GM12878 (cell line): ENCODE results near the gene USP27X. TPM values are rescaled to one million over a fixed set of nuclear protein-coding genes. Genes with fewer than 3 reads are reported as not detected.

ENCODE experiments used
- ATAC-seq: fragments of 200-7000 bp; cut with Tn5 transposase; 3 replicates; pipeline ENCODE4 v1.9.1; 2020; ENCODE audit warnings: mild to moderate bottlenecking, moderate library complexity
- BruUV-seq: library from RNA; stranded (reverse); fragments of 400-500 nt; replicated peaks from 2 replicates; lab custom pipeline; 2021; lab: Mats Ljungman, UMichigan
- CTCF ChIA-PET: fragments of 300-600 bp; sonication (Branson Sonifier 250); formaldehyde crosslinking; extraction: SDS; loops from one replicate; lab custom pipeline; 2021; ENCODE audit warnings: inconsistent platforms; lab: Yijun Ruan, JAX
- POLR2A ChIA-PET: fragments of 350-600 bp; formaldehyde crosslinking; extraction: SDS; loops from one replicate; lab custom pipeline; 2021; ENCODE audit warnings: inconsistent platforms; lab: Charles Lee
- RAD21 ChIA-PET: fragments of 300-600 bp; sonication (Branson Sonifier 250); formaldehyde crosslinking; loops from one replicate; lab custom pipeline; 2023; ENCODE audit warnings: antibody characterized with exemption; ENCODE audit not compliant: unreplicated experiment; lab: Charles Lee
- SMC1A ChIA-PET: fragments of 300-600 bp; sonication (Branson Sonifier 250); formaldehyde crosslinking; loops from one replicate; lab custom pipeline; 2023; ENCODE audit not compliant: unreplicated experiment, uncharacterized antibody; lab: Charles Lee
- DNase-seq: peaks from one replicate; pipeline ENCODE4 v3.0.0-alpha.2; 2011; ENCODE audit warnings: low read depth, low spot score
- FAIRE-seq: peaks from 3 replicates; lab custom pipeline; 2011; peaks lifted over from hg19 to GRCh38; lab: Jason Lieb, UNC
- H2AFZ ChIP-seq: 2 replicates; pipeline ENCODE4 v1.6.0; 2011; ENCODE audit warnings: low read depth, low read length, control low read depth; ENCODE audit not compliant: control insufficient read depth
- H3K27ac ChIP-seq: 2 replicates; pipeline ENCODE4 v1.5.1; 2011; ENCODE audit warnings: control low read depth; ENCODE audit not compliant: control insufficient read depth, insufficient read depth
- H3K27me3 ChIP-seq, 2 experiments: replicated peaks in 1 of 2; 2 replicates each; pipeline versions ENCODE4 v1.6.0 to v1.6.1; 2011; ENCODE audit warnings: low read length in 1 of 2; ENCODE audit not compliant: control insufficient read depth in 2 of 2, insufficient read depth in 2 of 2
- H3K36me3 ChIP-seq, 2 experiments: 2 replicates each; pipeline ENCODE4 v1.5.1; 2011; ENCODE audit warnings: low read length in 1 of 2; ENCODE audit not compliant: control insufficient read depth in 2 of 2, insufficient read depth in 2 of 2
- H3K4me1 ChIP-seq: 2 replicates; pipeline ENCODE4 v1.6.1; 2011; ENCODE audit warnings: mild to moderate bottlenecking, low read length, moderate library complexity, mixed read lengths; ENCODE audit not compliant: control insufficient read depth, insufficient read depth
- H3K4me2 ChIP-seq: 2 replicates; pipeline ENCODE4 v1.6.0; 2011; ENCODE audit warnings: control low read depth; ENCODE audit not compliant: control insufficient read depth, insufficient read depth
- H3K4me3 ChIP-seq: fragments of 200-600 bp; sonication (generic); 2 replicates; pipeline ENCODE4 v1.5.1; 2016
- H3K79me2 ChIP-seq: 2 replicates; pipeline ENCODE4 v1.6.0; 2011; ENCODE audit warnings: low read length; ENCODE audit not compliant: control insufficient read depth, insufficient read depth
- H3K9ac ChIP-seq: 2 replicates; pipeline ENCODE4 v1.8.0; 2011; ENCODE audit warnings: low read length, control low read depth, mixed read lengths; ENCODE audit not compliant: control insufficient read depth, insufficient read depth
- H3K9me3 ChIP-seq: replicated peaks from 3 replicates; pipeline ENCODE4 v1.5.1; 2011; ENCODE audit warnings: mild to moderate bottlenecking, low read length; ENCODE audit not compliant: control insufficient read depth, insufficient read depth
- H4K20me1 ChIP-seq: 2 replicates; pipeline ENCODE4 v1.6.0; 2011; ENCODE audit not compliant: control insufficient read depth, insufficient read depth
- ATF7 ChIP-seq: fragments of 450-650 bp; IDR thresholded peaks from 2 replicates; pipeline ENCODE4 v1.6.1; 2016; ENCODE audit warnings: low read depth, mild to moderate bottlenecking
- BRCA1 ChIP-seq: IDR thresholded peaks from 2 replicates; pipeline ENCODE4 v1.6.1; 2011; ENCODE audit warnings: low read depth, low read length, improper control_type of control experiment
- CBX5 ChIP-seq: sonication (generic); IDR thresholded peaks from 2 replicates; pipeline ENCODE4 v1.6.1; 2016; ENCODE audit warnings: low read depth, moderate library complexity, mild to moderate bottlenecking, inconsistent platforms
- DPF2 ChIP-seq: fragments of 450-650 bp; IDR thresholded peaks from 2 replicates; pipeline ENCODE4 v1.6.1; 2017; ENCODE audit warnings: mild to moderate bottlenecking
- FOS ChIP-seq: IDR thresholded peaks from 3 replicates; pipeline ENCODE4 v1.6.1; 2011; ENCODE audit warnings: borderline replicate concordance; ENCODE audit not compliant: insufficient read length; ENCODE audit errors: extremely low read depth
- HDAC6 ChIP-seq: fragments of 200-600 bp; sonication (generic); IDR thresholded peaks from one replicate; pipeline ENCODE4 v1.8.0; 2017; ENCODE audit warnings: antibody characterized with exemption; ENCODE audit not compliant: unreplicated experiment
- MEF2B ChIP-seq: fragments of 450-650 bp; IDR thresholded peaks from 2 replicates; pipeline ENCODE4 v1.6.1; 2018; ENCODE audit warnings: mild to moderate bottlenecking, moderate library complexity; ENCODE audit not compliant: partially characterized antibody, poor library complexity, severe bottlenecking
- NR2F1 ChIP-seq: fragments of 450-650 bp; conservative IDR thresholded peaks from 2 replicates; pipeline ENCODE4 v1.6.1; 2017; ENCODE audit warnings: mild to moderate bottlenecking
- WRNIP1 ChIP-seq: IDR thresholded peaks from 2 replicates; pipeline ENCODE4 v1.6.1; 2011; ENCODE audit warnings: low read depth, low read length, improper control_type of control experiment, borderline replicate concordance
- ZSCAN29 ChIP-seq: fragments of 450-650 bp; IDR thresholded peaks from 2 replicates; pipeline ENCODE4 v1.6.1; 2017; ENCODE audit warnings: mild to moderate bottlenecking, moderate library complexity
- WGBS: methylation state at CpG from one replicate; pipeline ENCODE4 v1.1.6; 2016; ENCODE audit warnings: low lambda C conversion rate; ENCODE audit not compliant: insufficient replicate concordance, insufficient coverage; ENCODE audit errors: missing lambda C conversion rate; 5-methylcytosine and 5-hydroxymethylcytosine counted together
- in situ Hi-C: fragments of 300-500 bp; cut with MboI; formaldehyde crosslinking; loops from 9 replicates; pipeline ENCODE4 v1.14.3; 2018; ENCODE audit warnings: mixed read lengths
- intact Hi-C: fragments of 100-400 bp; cut with micrococcal nuclease; formaldehyde crosslinking; loops from one replicate; pipeline ENCODE4 v1.14.2; 2022; ENCODE audit not compliant: unreplicated experiment
- polyA plus RNA-seq, 11 experiments: library from polyadenylated mRNA; depleted of rRNA in 4 of 11; unstranded in 6 of 11; stranded (reverse) in 5 of 11; fragments of >200 nt; fragmentation: Nextera tagmentation in 4 of 11; fragmentation: Illumina TruSeq in 1 of 11; extraction: Ambion mirVana in 4 of 11; extraction: Trizol in 1 of 11; gene quantifications; 1 replicate in 1 of 11; 2 replicates in 10 of 11; pipeline versions ENCODE4 v1.2.1 to v1.2.3, GENCODE V29; 2011 to 2016; ENCODE audit warnings: inconsistent platforms in 2 of 11, missing spikeins in 2 of 11, low read depth in 1 of 11
- total RNA-seq, 4 experiments: library from RNA; depleted of rRNA in 3 of 4; stranded (reverse); fragments of >200 nt in 3 of 4; fragmentation: Illumina TruSeq in 1 of 4; extraction: Trizol in 1 of 4; gene quantifications; 2 replicates each; pipeline versions ENCODE4 v1.2.1 to v1.2.3, GENCODE V29; 2013 to 2021
- TF ChIP-seq, protein P1 (sequence below): fragments of 450-650 bp; IDR thresholded peaks from 2 replicates; pipeline ENCODE4 v1.6.1; 2017; ENCODE audit warnings: mild to moderate bottlenecking, moderate library complexity
- TF ChIP-seq, protein P2 (sequence below): IDR thresholded peaks from 2 replicates; pipeline ENCODE4 v1.6.1; 2011; ENCODE audit warnings: borderline replicate concordance, low read depth, mild to moderate bottlenecking, moderate library complexity, mixed read lengths, low read length; ENCODE audit not compliant: insufficient read depth; ENCODE audit errors: extremely low read length
- TF ChIP-seq, protein P3 (sequence below): fragments of 450-650 bp; formaldehyde crosslinking; IDR thresholded peaks from 2 replicates; pipeline ENCODE4 v1.4.0; 2020; ENCODE audit warnings: mild to moderate bottlenecking, moderate library complexity

USP27X gene
- total and polyA plus RNA-seq, 10 of the 15 experiments (the other 5 are each of a cell fraction or from before 2014, with no cell fraction given): 0.09 to 2.0 (median 0.89) TPM; not detected in 1

DNA sequence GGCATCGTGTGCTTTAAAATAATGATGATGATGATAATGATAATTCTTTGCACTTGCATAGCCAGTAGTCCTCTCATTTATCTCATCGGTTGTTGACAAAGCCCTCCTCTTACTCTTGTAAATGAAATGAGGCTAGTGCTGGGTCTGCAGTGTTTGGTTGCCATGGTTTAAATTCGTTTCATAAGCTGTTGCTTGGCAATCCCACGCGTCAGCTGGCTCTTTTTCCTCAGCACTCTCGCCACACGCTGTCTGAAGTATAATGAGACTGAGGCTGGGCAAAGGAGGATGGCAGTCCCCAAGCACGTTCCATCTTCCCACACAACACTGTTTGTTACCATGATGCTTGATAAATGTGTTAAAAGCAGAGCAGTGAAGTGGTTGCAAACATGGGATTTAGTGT is 34.7 kb upstream of the USP27X start:
- no peak overlapping the region for H3K27ac ChIP-seq
- ATAC-seq (no peak), FAIRE-seq (no peak), DNase-seq (no peak)
- WGBS: 45% methylated on average over 8 of the region's 8 CpGs
- no TSS peak for BruUV-seq
- no peak overlapping the region for H3K4me3 ChIP-seq
- intact Hi-C loops: no loop called here
- no peaks in the 10 kb centered on the region for H3K36me3 ChIP-seq
- no peak overlapping the region for H2AFZ ChIP-seq
- no peaks in the 10 kb centered on the region for H4K20me1 ChIP-seq
- H3K9me3 ChIP-seq: no peaks in the 10 kb centered on the region; the same call in 2 of the 3 replicates
- SMC1A ChIA-PET: no interaction called here
- RAD21 ChIA-PET: no interaction called here
- H3K9ac ChIP-seq: no peak overlapping the region
- no peaks in the 10 kb centered on the region for H3K79me2 ChIP-seq
- H3K4me1 ChIP-seq: no peaks in the 10 kb centered on the region
- in situ Hi-C loops: no loop called here
- no peak overlapping the region for H3K4me2 ChIP-seq
- no peaks in the 10 kb centered on the region for H3K27me3 ChIP-seq
- no peak for TF ChIP-seq NR2F1
- no peak for TF ChIP-seq ATF7
- TF ChIP-seq ZSCAN29: no peak
- TF ChIP-seq WRNIP1: no peak
- TF ChIP-seq, protein P1, sequence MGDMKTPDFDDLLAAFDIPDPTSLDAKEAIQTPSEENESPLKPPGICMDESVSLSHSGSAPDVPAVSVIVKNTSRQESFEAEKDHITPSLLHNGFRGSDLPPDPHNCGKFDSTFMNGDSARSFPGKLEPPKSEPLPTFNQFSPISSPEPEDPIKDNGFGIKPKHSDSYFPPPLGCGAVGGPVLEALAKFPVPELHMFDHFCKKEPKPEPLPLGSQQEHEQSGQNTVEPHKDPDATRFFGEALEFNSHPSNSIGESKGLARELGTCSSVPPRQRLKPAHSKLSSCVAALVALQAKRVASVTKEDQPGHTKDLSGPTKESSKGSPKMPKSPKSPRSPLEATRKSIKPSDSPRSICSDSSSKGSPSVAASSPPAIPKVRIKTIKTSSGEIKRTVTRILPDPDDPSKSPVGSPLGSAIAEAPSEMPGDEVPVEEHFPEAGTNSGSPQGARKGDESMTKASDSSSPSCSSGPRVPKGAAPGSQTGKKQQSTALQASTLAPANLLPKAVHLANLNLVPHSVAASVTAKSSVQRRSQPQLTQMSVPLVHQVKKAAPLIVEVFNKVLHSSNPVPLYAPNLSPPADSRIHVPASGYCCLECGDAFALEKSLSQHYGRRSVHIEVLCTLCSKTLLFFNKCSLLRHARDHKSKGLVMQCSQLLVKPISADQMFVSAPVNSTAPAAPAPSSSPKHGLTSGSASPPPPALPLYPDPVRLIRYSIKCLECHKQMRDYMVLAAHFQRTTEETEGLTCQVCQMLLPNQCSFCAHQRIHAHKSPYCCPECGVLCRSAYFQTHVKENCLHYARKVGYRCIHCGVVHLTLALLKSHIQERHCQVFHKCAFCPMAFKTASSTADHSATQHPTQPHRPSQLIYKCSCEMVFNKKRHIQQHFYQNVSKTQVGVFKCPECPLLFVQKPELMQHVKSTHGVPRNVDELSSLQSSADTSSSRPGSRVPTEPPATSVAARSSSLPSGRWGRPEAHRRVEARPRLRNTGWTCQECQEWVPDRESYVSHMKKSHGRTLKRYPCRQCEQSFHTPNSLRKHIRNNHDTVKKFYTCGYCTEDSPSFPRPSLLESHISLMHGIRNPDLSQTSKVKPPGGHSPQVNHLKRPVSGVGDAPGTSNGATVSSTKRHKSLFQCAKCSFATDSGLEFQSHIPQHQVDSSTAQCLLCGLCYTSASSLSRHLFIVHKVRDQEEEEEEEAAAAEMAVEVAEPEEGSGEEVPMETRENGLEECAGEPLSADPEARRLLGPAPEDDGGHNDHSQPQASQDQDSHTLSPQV: no peak
- no peak for TF ChIP-seq DPF2
- TF ChIP-seq CBX5: no peak
- no peak for TF ChIP-seq FOS
- TF ChIP-seq BRCA1: no peak
- no peak for TF ChIP-seq HDAC6
- TF ChIP-seq MEF2B: no peak
- TF ChIP-seq, protein P2, sequence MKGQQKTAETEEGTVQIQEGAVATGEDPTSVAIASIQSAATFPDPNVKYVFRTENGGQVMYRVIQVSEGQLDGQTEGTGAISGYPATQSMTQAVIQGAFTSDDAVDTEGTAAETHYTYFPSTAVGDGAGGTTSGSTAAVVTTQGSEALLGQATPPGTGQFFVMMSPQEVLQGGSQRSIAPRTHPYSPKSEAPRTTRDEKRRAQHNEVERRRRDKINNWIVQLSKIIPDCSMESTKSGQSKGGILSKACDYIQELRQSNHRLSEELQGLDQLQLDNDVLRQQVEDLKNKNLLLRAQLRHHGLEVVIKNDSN: no peak
- TF ChIP-seq, protein P3, sequence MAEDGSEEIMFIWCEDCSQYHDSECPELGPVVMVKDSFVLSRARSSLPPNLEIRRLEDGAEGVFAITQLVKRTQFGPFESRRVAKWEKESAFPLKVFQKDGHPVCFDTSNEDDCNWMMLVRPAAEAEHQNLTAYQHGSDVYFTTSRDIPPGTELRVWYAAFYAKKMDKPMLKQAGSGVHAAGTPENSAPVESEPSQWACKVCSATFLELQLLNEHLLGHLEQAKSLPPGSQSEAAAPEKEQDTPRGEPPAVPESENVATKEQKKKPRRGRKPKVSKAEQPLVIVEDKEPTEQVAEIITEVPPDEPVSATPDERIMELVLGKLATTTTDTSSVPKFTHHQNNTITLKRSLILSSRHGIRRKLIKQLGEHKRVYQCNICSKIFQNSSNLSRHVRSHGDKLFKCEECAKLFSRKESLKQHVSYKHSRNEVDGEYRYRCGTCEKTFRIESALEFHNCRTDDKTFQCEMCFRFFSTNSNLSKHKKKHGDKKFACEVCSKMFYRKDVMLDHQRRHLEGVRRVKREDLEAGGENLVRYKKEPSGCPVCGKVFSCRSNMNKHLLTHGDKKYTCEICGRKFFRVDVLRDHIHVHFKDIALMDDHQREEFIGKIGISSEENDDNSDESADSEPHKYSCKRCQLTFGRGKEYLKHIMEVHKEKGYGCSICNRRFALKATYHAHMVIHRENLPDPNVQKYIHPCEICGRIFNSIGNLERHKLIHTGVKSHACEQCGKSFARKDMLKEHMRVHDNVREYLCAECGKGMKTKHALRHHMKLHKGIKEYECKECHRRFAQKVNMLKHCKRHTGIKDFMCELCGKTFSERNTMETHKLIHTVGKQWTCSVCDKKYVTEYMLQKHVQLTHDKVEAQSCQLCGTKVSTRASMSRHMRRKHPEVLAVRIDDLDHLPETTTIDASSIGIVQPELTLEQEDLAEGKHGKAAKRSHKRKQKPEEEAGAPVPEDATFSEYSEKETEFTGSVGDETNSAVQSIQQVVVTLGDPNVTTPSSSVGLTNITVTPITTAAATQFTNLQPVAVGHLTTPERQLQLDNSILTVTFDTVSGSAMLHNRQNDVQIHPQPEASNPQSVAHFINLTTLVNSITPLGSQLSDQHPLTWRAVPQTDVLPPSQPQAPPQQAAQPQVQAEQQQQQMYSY (CRISPR knock-in tag): no peak
- POLR2A ChIA-PET: no interaction called here
- CTCF ChIA-PET: interaction anchor here (1.0 kb wide), 2 partner anchors 39 to 75 kb away, joined by 3 read pairs; no protein-coding TSS in a partner anchor
